Measurements from ENCODE around the gene ATP11A. TPM values are rescaled to one million over a fixed set of nuclear protein-coding genes. Genes with fewer than 3 reads are reported as not detected.

ATP11A gene
- total RNA-seq, 1 experiment from 2014 or later, result 9.4 TPM

GRCh38 chr13:112898621-112899280, 208.9 kb downstream of the ATP11A start:
- ChIA-PET CTCF (no interaction called here), POLR2A (ENCODE audit: low non-redundant PET) (no interaction called here)
- H3K4me3 ChIP-seq (ENCODE audit: low read depth, low read length, poor library complexity, severe bottlenecking), result no peak overlapping the region
- TF ChIP-seq CTCF (conservative IDR thresholded peaks at IDR 0.05; ENCODE audit: low read depth, low read length) (no peak), EZH2 (IDR thresholded peaks at IDR 0.05; ENCODE audit: borderline replicate concordance, low read depth, low read length, poor library complexity, severe bottlenecking) (no peak)
- no peaks in the 10 kb centered on the region for H3K36me3 ChIP-seq (ENCODE audit: insufficient read depth, low read length, poor library complexity, severe bottlenecking)
- H3K27me3 ChIP-seq (replicated peaks; ENCODE audit: insufficient read depth, low read depth, low read length, poor library complexity), result no peaks in the 10 kb centered on the region
- intact Hi-C loops (cut with micrococcal nuclease; ENCODE audit: unreplicated experiment), result no loop called here
- no peak overlapping the region for H3K27ac ChIP-seq (ENCODE audit: low read depth, low read length, poor library complexity, severe bottlenecking)
- H3K4me1 ChIP-seq (ENCODE audit: insufficient read depth, low read length, poor library complexity, severe bottlenecking), result peaks cover 5% of the 10 kb centered on the region
- no TSS peak for BruUV-seq (replicated peaks)
- H3K9me3 ChIP-seq (ENCODE audit: low read depth, low read length, poor library complexity, severe bottlenecking), result no peaks in the 10 kb centered on the region
- no peak for DNase-seq (ENCODE audit: low spot score)

GRCh38 chr13:112899281-112900225, 209.7 kb downstream of the ATP11A start:
- intact Hi-C loops (cut with micrococcal nuclease; ENCODE audit: unreplicated experiment), result no loop called here
- no TSS peak for BruUV-seq (replicated peaks)
- no peak overlapping the region for H3K27ac ChIP-seq (ENCODE audit: low read depth, low read length, poor library complexity, severe bottlenecking)
- no peak for TF ChIP-seq CTCF (conservative IDR thresholded peaks at IDR 0.05; ENCODE audit: low read depth, low read length)
- no peak for TF ChIP-seq EZH2 (IDR thresholded peaks at IDR 0.05; ENCODE audit: borderline replicate concordance, low read depth, low read length, poor library complexity, severe bottlenecking)
- no peaks in the 10 kb centered on the region for H3K36me3 ChIP-seq (ENCODE audit: insufficient read depth, low read length, poor library complexity, severe bottlenecking)
- no peak overlapping the region for H3K4me3 ChIP-seq (ENCODE audit: low read depth, low read length, poor library complexity, severe bottlenecking)
- H3K4me1 ChIP-seq (ENCODE audit: insufficient read depth, low read length, poor library complexity, severe bottlenecking), result peaks cover 3% of the 10 kb centered on the region
- H3K9me3 ChIP-seq (ENCODE audit: low read depth, low read length, poor library complexity, severe bottlenecking), result peaks cover 2% of the 10 kb centered on the region
- DNase-seq (ENCODE audit: low spot score), result no peak
- ChIA-PET CTCF (no interaction called here), POLR2A (ENCODE audit: low non-redundant PET) (no interaction called here)
- no peaks in the 10 kb centered on the region for H3K27me3 ChIP-seq (replicated peaks; ENCODE audit: insufficient read depth, low read depth, low read length, poor library complexity)

- Histone ChIP-seq H3K4me1 (ENCODE audit: insufficient read depth, low read length, poor library complexity, severe bottlenecking) (no peaks in the 10 kb centered on the region), H3K27ac (ENCODE audit: low read depth, low read length, poor library complexity, severe bottlenecking) (no peak overlapping the region), H3K27me3 (replicated peaks; ENCODE audit: insufficient read depth, low read depth, low read length, poor library complexity) (no peaks in the 10 kb centered on the region), H3K9me3 (ENCODE audit: low read depth, low read length, poor library complexity, severe bottlenecking) (peaks cover 7% of the 10 kb centered on the region), H3K36me3 (ENCODE audit: insufficient read depth, low read length, poor library complexity, severe bottlenecking) (no peaks in the 10 kb centered on the region), H3K4me3 (ENCODE audit: low read depth, low read length, poor library complexity, severe bottlenecking) (no peak overlapping the region)
- DNase-seq (ENCODE audit: low spot score), result no peak
- CTCF ChIA-PET, result no interaction called here
- BruUV-seq (replicated peaks), result no TSS peak
- intact Hi-C loops (cut with micrococcal nuclease; ENCODE audit: unreplicated experiment), result no loop called here
- POLR2A ChIA-PET (ENCODE audit: low non-redundant PET), result no interaction called here
- no peak for TF ChIP-seq CTCF (conservative IDR thresholded peaks at IDR 0.05; ENCODE audit: low read depth, low read length)
- TF ChIP-seq EZH2 (IDR thresholded peaks at IDR 0.05; ENCODE audit: borderline replicate concordance, low read depth, low read length, poor library complexity, severe bottlenecking), result no peak
Observed at GRCh38 chr13:112900226-112900600, 210.4 kb downstream of the ATP11A start.
